Endometrial microvascular endothelial cells (primary cell): ENCODE data around the gene CTNS. TPM values are rescaled to one million over a fixed set of nuclear protein-coding genes. Genes with fewer than 3 reads are reported as not detected.

ENCODE experiments used
- in situ Hi-C: cut with HindIII; loops from 2 replicates; pipeline ENCODE4 v1.10.0; 2017; ENCODE audit warnings: low sequenced_read_pairs, low pct_unique_long_range_greater_than_20kb; ENCODE audit errors: inconsistent ontology term
- total RNA-seq: library from RNA; depleted of rRNA; stranded (reverse); fragments of >200 nt; gene quantifications from one replicate; pipeline ENCODE4 v1.2.3, GENCODE V29; 2015; ENCODE audit errors: inconsistent ontology term

Gene CTNS
- total RNA-seq, 1 donor from 2014 or later, result 43.9 TPM

DNA sequence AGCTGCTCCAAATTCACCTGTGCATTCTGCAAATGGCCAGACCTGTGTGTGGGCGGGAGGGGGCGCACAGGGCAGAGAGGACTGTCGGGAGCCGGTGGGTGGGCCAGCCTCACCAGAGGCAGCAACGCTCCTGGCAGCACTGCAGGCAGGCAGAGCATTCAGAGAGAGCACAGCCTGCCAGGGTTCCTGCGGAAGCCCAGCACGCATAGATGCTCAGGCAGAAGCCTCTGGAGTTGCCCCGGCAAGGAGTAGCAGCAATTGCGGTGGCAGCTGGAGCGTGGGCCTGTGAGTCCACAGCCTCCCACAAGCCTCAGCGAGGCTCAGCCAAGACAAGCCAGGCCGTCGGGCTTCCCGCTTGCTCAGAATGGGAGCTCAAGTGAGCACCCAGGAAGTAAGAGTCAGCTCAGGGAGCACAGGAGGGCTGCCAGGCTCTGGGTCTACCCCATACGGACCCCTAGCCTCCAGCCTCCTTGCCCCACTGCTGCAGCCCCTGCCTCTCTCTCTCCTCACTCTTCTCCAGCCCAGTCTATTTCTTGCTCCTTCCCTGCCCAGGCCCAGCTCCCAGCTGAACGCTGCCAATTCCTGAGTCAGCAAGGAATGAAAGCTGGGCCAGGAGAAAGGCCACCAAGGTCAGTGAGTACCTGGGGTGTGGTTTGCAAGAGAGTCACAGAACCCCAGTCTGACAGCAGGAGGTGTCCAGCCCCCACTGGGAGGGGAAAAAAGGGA lies 41.7 kb downstream of the CTNS start:
- in situ Hi-C loops, result no loop called here

DNA sequence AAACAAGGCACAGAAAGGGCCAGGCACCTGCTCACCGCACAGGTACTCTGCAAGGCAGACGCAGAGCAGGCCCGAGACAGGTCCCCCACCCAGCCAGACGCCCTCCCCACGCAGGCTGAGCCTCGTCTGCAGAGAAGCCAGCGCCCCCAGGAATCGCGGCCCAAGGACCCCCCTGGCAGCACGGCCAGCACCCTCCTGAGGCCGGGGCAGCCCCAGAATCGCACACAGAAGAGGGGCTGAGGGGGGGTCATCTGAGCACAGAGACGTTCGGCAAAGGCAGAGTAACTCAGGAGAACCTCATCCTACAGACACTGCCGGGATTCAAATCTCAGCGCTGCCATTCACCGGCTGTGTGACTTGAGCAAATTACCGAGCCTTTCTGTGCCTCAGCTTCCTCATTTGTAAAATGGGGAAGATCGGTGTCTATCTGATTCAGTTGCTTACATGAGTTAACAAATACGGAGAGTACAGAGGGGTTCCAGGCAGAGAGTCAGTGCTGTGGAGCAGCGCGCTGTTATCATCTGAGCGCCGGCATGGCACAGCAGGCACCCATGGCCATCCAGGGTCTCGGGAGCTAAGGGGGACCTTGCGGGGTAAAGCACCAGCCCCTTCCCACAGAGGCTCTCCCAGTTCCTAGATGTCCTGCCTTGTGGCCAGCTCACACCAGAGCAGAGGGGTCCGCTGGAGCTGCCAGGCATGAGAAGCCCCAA lies 42.4 kb downstream of the CTNS start:
- in situ Hi-C loops, result no loop called here

DNA sequence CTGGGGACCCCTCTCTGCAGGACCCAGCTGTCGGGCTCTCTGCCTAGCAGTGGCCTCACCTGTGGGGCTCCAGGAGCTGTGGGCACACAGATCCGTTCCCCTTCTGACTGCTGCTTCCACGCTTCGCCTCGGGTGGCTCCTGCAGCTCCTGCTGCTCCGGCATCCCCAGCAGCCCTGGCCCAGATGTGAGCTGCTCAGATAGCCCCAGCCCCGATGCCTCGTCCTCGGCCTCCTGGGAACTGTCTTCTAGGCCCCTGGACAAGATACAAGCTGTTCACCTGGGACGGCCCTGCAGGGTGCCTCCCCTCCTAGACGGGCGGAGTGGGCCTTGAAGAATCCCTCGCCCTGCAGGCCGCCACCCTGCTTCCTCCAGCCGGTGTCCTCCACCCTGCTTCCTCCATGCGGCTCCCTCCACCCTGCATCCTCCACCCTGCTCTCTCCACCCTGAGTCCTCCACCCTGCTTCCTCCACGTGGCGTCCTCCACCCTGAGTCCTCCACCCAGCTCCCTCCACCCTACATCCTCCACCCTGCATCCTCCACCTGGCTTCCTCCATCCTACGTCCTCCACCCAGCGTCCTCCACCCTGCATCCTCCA lies 43.1 kb downstream of the CTNS start:
- in situ Hi-C loops, result no loop called here

DNA sequence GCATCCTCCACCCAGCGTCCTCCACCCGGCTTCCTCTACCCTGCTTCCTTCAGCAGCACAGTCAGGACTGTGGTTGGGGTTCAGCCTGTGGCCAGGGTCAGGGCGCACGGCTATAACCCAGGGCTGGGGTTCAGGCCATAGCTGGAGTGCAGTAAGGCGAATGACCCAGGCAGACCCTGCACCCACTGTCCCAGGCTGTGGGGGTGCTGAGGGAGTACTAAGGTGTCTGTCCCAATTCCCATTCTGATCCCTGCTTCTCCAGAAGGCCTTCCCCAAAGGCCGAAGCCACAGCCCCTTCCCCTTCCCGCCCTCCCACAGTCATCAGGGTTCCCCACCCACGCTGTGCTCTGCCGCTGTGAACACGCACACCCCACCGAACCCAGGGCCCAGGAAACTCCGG lies 44.5 kb downstream of the CTNS start:
- in situ Hi-C loops, result no loop called here

DNA sequence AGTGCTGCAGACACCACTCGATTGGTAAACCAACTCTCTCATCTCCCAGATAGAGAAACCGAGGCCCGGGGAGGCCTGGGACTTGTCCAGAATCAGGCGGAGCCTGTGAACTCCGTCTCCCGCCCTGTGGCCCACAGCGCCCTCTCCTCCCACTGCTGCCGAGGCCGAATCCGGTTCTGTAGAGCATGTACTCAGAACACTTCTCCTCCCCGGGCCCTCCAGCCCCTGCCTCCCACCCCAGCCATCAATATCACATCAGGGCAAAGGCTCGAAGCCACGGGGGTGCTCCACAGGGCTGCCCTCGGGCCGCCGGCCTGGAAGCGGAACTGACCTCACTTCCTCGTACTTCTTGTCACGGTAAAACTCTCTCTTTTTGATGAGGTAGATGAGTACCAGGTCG lies 45.0 kb downstream of the CTNS start:
- in situ Hi-C loops, result no loop called here

DNA sequence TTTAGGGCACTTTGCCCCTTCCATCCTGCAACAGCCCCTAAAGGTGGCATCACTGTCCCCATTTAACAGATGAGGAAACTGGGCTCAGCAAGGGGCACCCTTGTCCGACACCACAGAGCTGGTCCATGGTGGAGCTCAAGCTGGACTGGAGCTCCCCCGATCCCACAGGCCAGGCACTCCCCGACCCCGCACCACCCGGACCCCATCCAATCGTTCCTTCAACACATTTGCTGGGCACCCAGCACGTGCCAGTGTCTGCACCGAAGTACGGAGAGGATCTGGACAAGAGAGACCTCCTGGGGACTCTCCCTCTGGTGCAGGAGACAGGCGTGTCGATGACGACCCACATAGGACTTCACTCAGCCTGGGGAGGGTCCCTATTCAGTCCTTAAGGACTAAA lies 45.5 kb downstream of the CTNS start:
- in situ Hi-C loops, result no loop called here

DNA sequence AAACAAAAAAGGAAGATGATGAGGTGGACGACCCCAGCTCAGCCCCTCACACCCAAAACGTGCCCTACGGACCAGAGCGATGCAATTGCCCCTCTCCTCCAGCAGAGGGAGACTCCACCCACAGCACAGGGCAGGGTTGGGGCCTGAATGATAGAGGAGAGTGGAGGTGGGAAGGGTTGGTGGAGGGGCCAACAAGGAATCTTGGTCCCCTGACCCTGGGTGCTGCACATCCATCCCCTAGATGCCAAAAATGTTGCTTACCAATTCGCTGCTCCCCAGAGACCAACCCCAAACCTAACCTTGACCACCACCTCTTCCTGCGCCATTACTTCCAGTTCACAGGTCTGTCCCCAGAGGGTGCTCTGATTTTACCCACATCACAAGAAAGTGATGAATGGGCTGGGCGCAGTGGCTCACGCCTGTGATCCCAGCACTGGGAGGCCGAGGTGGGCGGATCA lies 46.5 kb downstream of the CTNS start:
- in situ Hi-C loops, result no loop called here

DNA sequence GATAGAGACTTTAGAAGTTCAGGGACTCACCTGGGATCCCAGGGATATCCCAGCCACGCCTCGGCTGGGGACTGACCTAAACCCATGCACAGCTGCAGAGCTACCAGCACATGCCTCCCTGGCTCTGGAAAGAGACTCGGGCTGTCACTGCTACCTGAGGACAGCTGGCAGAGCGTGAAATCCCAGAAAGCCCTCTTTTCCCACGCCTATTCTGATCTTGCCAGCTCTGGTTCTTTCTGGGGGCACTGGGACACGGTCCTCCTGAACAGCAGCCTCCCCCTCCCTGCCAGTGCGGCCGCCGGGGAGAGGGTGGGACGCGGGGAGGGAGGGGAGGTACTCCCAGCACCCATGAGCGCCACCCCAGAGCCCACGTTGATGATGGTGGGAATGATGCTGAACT lies 48.6 kb downstream of the CTNS start:
- in situ Hi-C loops, result no loop called here

DNA sequence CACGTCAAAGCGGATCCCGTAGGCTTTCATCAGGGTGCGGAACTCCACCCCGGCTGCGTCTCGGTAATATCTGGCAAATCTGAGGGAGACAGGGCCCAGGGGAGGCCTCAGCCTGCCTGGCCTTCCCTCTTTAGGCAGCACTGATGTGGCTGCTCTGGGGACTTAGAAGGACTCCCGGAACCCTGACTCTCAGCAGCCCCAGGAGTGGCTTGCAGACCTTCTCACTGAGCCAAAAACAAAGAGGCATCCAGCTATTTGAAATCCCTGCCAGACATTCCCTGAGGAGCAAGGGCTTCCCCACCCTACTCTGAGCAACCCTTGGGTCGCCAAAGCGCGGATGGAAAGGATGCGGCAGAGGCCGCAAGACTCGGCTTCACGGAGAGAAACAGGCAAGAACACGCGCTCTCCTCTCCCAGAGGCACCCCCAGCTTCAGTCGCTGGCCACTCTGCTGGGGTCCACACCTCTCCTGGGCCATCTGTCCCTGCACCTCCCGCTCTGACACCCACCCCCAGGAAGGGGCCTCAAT lies 51.5 kb downstream of the CTNS start:
- in situ Hi-C loops, result no loop called here

DNA sequence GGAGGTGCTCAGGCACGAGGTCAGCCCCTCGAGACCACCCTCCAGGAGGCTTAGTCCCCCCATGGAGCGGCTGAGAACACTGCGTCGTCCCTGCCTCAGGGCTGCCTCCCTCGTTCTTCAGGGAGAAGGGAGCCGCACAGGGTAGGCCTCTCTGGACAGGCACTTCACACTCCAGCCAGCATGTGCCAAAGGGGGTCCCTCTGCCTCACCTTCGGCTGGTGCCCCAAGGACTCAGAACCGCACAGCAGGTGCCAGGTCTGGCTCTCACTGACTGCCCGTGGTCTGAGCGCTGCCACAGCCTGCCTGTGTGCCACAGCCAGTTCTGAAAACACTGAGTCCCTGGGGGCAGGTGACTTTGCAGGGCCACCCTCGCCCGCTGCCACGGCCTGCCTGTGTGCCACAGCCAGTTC lies 52.3 kb downstream of the CTNS start:
- in situ Hi-C loops, result no loop called here

DNA sequence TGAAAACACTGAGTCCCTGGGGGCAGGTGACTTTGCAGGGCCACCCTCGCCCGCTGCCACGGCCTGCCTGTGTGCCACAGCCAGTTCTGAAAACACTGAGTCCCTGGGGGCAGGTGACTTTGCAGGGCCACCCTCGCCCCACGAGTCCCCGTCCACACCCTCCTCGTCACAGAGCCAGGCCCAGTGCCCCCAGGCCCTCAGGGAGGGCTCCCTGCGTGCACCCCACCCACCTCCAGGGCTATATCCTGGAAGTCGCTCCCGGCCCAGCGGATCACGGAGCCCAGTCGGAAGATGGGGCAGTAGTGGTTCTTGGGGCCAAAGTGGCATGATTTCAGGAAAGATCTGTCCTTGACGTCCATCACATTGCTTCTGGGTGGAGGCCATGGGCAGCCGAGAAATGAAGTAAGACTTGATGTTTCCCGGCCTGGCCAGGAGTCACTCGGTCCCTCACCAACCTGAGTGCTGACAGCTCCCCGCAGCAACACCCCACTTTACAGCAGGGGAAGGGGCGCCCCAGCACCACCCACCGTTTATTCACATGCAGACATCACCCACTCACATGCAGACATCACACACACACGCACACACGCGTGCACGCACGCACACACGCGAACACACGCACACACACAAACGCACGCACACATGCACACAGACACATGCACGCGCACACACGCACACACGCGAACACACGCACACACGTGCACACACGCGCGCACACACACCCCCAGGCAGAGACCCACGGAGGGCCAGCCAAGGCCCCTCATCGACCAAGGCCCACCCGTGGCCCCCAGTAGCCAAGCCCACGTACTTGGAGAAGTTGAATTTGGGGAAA lies 52.9 kb downstream of the CTNS start:
- in situ Hi-C loops, result no loop called here

DNA sequence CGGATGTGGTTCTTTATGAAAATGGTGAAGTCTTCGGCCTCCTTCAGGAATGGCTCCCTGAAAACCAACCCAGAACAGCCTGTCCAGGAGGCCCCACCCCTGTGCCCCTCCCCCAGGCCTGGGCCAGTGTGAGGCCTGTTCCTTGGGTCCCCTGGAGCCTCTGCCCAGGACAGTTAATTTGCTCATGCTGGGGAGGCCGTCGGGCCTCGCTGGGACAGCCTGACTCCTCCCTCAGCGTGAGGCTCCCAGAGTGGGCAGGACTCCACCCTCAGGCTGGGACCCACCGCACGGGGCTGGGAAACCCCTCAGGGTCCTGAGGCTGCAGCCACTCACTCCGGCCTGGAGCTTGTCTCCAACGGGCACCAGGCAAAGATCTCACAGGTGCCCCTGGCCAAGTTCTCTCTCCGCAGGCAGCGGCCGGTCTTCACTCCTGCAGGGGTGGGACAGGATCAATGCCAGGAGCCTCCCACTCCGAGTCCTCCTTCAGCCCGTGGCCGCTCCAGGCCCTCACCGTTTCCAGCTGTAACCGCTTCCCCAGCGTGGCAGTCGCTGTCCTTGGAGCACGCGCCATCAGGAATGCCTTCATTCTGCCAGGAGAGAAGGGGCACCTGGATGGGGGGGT lies 53.6 kb downstream of the CTNS start:
- in situ Hi-C loops, result no loop called here

DNA sequence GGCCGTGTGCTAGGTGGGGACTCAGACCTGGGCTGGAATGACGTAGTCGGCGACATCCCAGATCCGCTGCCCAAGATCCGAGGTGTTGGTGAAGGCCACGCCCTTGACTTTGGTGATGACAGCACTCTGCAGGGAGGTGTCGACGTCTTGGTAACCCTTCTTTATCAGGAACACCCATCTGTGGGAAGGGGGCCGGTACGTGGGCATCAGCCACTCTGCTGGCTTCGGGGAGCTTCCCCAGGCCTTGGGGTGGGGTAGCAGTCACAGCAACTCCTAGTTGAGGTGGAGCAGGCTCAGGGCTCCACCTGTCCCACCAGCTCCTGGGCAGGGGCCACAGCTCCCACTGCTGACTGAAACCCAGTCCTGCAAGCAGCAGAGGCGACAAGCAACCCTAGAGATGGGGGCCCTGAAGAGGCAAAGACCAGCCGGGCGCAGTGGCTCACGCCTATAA lies 55.1 kb downstream of the CTNS start:
- in situ Hi-C loops, result no loop called here

DNA sequence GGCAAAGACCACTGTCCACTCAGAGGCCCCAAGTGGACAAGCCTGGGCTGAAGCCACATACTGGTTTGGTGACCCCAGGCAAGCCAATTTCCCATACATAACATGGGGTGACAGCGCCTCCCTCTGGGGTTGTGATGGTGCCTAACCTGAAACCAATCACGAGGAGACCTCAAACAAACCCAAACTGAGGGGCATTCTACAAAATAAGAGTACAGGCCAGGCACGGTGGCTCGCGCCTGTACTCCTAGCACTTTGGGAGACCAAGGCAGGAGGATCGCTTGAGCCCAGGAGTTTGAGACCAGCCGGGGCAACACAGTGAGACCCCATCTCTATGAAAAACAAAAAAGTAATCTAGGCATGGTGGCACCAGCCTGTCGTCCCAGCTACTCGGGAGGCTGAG lies 55.8 kb downstream of the CTNS start:
- in situ Hi-C loops, result no loop called here

DNA sequence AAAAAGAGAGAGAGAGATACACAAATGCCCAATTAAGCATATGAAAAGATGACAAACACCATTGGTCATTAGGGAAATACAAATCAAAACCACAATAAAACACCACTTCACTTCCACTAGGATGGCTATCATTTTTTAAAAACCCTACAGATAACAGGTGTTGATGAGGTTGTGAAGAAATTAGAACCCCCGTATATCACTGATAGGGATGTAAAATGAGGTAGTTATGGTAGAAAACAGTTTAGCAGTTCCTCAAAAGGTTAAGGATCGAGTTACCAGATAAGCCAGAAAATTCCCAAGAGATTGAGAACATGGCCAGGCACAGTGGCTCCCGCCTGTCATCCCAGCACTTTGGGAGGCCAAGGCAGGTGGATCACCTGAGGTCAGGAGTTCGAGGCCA lies 56.6 kb downstream of the CTNS start:
- in situ Hi-C loops, result no loop called here

DNA sequence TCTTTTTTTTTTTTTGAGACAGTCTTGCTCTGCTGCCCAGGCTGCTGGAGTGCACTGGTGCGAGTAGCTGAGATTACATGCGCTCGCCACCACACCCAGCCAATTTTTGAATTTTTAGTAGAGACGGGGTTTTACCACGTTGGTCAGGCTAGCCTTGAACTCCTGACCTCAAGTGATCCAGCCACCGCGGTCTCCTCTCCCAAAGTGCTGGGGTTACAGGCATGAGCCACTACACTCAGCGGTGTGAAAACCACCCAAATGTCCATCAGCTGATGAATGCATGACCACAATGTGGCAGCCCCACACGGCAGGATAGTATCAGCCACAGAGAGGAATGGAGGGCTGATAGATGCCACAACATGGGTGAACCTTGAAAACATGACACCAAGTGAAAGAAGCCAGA lies 57.3 kb downstream of the CTNS start:
- in situ Hi-C loops, result no loop called here

DNA sequence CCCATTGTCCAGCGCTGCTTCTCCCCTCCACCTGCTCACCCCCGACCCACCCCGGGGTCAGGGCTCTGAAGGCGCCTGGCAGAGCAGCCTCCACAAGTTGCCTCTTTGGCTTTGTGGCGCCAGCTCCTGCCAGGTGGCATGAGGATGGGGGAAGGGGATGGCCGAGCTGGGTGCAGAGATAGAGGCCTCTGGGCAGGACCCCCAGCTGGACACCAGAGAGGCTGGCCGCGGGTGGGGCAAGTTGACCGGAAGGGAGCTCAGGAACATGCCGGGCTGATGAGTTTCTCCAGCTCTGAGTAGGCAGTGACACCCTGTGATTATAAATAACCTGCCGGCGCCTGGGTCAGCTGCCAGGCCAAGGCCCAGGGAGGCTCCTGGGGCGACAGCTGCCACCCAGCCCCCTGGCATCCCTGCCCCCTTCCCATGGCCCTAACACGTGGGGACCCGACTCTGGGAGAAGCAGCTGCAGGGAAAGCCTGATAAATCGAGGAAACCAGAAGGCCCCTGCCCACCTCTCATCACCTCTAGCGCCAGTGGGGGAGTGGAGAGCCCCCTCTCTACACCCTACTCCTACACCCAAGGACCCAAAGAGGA lies 58.7 kb downstream of the CTNS start:
- in situ Hi-C loops, result no loop called here

DNA sequence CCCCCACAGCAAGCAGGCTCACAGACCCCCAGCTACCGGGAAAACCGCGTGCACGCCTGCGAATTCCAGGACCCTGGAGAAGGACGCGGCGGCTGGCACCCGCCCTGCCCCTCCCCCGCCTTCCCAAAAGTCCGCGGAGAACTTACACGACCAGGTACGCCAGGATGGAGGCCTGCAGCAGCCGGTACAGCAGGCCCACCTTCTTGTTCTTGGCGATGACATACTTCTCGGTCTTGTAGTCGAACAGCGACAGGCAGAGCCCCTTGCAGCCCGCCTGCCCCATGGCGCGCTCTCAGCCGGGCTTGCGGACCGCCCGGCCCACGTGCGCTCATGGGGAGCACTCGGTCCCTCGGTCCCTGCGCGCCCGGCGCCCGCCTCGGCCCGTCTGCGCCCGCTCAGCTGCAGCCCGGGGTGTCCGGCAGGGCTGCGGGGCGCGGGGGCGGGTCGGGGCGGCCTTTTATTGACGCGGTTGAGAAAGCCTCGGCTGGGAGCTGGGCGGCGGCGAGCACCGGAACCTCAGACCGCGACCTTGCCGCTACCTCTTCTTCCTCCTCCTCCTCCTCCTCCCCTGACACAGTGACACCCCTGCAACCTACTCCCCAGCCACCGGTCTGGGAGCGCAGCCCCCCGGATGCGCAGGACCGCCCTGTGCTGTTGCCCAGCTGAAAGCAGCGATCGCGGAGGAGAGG lies 59.3 kb downstream of the CTNS start, which contains the start of gene P2RX5:
Gene P2RX5 (minus strand): TSS at position 433 of the 689 bp plus-strand sequence. CDS start 150 bp downstream, at position 283.
- in situ Hi-C loops, result no loop called here
